Stimulated activated CD4-positive, alpha-beta T cell treated with anti-CD3 and anti-CD28 coated beads, Interleukin-15, amount 100 ng/mL, for 1 hour (primary cell): ENCODE data around the gene IP6K1.
A peak's percentile ranks its signal among the peaks of the same experiment; 100 is the strongest.

Source experiments
- DNase-seq, 2 donors: peaks; one replicate each; pipeline ENCODE4 v3.0.0-alpha.2; 2020; ENCODE audit warnings: low read depth in 1 of 2, low spot score in 1 of 2

IP6K1 gene

DNA sequence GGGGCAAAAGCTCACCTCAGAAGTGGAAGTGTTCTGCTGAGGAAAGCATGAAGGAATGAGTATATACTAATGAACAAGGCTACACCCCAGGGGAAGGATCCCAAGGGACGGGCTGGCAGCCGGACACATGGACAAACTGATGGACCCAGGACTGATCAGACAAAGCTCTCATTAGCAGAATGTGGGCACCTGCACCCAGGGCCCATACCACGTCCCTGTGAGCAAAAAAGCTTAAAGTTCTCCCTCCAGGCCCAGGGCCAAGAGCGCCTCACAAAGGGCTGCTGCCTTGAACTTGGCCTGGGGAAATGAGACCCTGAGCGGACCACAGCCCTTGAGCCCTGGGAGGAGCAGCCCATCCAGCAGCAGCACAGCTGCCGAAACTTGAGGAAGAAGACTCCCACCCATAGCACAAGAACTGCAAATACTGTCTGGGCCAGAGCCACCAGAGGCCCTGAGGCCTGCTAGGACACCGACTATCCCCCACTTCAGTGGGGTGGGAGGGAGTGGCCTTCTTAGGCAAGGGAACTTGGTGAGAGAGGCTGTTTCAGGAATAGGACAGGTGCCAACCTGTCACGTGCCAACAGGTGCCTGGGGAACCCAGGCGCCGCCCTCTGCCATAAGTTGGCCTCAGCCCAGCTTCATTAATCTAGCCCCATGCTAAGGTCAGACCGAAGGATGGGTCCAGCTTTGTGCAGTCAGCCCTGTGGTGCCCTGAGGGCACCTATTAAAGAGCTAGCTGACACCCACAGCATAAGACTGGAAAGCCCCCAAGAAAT is 60.2 kb downstream of the IP6K1 start:
- DNase-seq: no peak

DNA sequence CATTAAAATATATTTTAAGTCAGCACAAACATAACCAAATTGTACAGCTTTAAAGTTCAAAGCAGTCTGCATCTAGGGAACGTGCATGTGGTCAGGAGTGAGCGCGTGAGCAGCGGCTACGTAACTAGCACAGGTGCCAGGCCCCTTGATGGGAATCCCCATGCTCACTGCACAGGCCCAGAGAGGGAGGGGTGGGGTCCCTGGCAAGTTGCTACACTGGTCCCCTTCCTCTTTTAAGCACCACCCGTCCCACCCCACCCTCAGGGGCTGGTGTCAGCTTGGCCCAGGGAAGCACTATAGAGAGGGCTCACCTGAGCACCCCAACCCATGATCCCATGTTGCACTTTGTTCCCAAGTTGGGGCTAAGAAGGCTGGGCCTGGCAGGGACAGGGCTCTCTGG is 61.8 kb downstream of the IP6K1 start:
- no peak for DNase-seq

- DNase-seq: peak; percentile 79 to 88
Measured at GRCh38 chr3:49723628-49724551, 62.5 kb downstream of the IP6K1 start, which contains the start of gene GMPPB. Gene GMPPB, minus strand, starts transcription at chr3:49723951. Its CDS starts 225 bp downstream, at chr3:49723726.

DNA sequence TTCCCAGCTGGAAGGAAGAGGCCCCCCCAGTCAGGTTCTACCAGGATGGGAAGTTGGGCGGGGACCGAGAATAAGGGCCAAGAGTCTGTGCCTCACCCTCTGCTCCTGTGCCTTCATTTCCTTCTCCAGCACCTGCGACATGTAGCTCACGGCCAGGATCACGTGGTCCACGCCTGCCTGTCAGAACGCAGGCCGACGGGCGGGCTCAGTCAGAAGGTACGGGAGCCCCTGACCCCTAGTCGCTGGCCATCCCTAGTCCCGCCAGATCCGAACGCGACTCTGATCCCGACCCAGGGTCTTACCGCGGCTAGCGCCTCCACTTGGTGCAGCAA is 63.1 kb downstream of the IP6K1 start:
- DNase-seq: peak; percentile 26 to 34

GRCh38 chr3:49722896-49723295 is 63.4 kb downstream of the IP6K1 start:
- DNase-seq: no peak

DNA sequence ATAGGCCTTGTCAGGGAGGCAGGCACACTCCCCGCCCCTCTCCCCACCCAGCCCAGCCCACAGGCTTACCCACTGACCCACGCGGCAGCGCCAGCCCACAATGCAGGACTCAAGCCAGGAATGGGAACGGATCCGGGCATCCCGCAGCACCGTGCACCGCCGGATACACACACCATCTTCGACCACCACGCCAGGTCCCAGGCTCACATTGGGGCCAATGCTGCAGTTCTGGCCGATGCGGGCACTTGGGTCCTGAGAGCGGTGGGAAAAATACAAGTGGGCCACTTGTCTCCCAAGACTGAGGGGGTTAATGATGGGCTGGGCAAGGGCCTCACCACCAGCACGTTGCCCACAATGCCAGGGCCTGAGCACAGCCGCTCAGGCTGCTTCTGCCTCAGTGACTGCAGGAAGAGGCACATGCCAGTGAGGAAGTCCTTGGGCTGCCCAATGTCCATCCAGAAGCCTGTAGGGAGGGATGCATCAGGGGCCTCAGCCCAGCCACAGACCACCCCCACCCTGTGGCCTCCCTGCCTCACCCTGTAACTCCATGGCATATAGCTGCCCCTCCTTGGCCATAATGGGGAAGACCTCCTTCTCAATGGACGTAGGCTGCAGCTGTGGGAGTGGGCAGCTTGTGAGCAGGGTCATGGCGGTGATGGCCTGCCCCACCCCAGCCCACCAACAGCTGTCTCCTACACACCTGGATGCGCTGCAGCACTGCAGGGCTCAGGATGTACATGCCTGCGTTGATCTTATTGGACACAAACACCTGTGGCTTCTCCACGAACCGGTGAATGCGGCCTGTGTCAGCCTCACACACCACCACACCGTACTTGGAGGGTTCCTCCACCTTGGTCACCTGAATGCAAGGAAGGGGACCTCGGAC is 64.2 kb downstream of the IP6K1 start:
- DNase-seq: no peak

DNA sequence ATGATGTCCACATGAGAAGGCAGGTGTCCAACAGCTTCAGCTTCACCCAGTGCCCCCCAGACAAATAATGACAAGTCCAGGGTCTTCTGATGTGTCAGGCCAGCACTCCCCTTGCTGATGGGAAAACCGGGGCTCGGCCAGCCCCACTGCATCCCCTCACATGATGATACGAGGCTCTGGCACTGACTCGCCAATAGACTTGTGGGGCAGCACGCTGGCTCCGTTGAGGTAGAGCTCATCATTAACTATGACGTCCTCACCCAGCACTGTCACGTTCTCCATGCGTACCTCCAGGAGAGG is 64.8 kb downstream of the IP6K1 start:
- DNase-seq: no peak

DNA sequence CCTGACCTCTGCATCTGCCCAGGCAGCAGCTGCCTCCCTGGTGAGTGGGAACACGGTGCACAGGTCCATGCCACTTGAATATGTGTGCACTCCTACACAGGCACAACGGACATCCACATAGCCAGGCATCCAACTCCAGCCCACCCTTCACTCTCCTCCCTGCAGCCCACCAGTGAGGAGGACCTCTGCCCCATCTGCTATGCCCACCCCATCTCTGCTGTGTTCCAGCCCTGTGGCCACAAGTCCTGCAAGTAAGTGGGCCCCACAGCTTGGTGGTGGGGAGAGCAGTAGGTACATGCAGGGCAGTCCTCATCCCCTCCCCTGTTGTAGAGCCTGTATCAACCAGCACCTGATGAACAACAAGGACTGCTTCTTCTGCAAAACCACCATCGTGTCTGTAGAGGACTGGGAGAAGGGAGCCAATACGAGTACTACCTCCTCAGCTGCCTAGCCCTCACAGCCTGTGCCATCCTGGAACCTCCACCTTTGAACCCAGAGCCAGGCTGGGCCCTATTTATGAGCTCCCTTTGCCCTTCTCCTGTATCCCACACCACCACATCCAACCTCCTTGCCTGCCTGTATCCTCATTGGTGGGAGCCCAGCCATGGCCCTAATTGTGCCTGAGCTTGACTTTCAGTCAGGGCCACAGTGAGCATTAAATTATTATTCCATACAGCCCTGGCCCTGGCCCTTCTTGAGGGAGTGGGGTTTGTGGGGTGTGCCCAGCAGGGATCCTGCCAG is 65.3 kb downstream of the IP6K1 start:
- DNase-seq: no peak

- peak; percentile 72 to 82 for DNase-seq
Measured at GRCh38 chr3:49719214-49719884, 67.0 kb downstream of the IP6K1 start, which contains the start of gene AMIGO3. Gene AMIGO3, minus strand, starts transcription at chr3:49719684. Its CDS starts 219 bp downstream, at chr3:49719465.

DNA sequence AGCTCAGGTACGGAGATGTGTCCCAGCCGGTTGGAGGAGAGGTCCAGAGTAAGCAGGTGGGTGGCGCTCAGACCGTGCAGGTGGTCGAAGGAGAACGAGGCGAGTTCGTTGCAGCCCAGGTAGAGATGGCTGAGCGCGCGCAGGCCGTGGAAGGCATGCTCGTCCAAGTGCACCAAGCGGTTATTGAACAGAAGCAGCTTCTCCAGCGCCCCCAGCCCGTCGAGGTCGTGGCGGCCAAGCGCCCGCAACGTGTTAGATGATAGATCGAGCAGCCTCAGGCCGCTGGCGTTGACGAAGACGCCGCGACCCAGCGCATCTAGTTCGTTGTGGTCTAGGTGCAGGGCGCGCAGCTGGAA is 67.5 kb downstream of the IP6K1 start:
- DNase-seq: no peak

DNA sequence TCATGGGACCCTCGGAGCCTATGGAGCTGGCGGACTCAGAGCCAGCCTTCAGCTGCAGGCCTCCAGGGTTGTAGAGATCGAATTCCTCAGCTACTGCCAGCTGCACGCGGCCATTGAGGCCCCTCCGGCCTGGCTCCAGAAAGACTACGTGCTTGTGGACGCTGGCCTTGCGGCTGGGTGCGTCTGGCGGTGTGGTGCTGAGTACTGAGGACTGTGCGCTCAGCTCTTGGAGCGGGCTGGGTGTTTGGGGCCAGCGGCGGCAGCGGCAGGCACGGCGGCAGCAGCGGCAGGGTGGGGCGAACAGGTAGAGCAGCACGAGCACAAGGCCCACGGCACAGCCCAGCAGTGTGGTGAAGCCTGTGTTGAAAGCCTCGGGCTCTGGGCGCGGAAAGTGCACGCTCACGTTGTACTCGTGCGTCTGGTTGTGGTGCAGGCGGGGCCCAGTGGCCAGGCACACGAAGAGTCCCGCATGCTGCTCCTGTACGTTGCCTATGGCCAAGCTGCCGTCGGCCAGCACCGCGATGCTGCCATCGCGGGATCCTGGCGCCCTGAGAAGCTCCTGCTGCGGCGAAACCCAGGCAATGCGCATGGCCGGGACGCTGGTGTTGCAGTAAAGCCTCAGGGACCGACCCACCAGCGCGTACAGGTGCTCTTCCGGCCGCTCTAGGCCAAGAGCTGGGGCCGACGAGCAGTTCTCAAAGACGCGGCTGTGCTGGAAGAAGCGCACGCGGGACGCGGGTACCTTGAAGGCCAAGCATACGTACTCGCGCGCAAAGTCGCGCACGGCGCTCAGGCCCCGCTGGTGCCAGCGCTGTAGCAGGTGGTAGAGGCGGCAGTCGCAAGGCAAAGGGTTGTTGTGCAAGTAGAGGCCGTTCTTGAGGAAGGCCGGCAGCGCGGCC is 68.1 kb downstream of the IP6K1 start:
- DNase-seq: no peak

DNA sequence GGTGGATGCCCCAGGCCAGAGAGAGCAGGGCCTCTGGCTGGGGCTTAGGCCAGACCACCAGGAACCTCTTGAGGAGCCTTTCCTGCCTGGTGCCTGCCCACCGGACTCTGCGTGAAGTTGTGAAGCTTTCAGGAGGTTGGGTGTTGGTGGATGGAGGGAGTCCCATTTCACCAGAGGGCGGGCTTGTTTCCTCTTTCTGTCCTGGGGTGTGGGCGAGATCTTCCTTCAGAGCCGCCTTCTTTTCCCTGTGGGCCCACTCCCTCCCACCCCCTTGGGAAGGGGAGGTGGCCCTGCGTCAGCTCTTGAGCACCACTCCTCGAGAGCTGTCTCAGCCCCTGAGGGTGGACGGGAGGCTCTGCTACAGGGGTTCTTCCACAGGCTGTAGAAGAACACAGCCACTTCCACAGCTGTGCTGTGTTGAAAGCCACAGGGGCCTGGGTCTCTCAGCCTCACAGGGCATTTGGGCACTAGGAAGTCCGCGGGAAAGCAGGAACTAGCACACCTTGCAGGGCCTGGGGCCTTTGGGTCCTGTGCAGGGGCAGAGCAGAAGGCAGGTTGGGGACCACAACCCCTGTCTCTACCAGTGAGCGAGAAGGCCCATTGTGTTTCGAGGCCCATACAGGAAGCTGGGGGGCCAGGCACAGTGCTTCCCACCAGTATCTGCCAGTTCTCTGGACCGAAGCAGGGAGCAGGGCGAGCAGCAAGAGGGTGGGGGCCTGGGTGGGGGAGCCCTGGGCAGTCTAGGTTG is 69.0 kb downstream of the IP6K1 start:
- no peak for DNase-seq

- no peak for DNase-seq
Measured at GRCh38 chr3:49716691-49717210, 69.6 kb downstream of the IP6K1 start.

GRCh38 chr3:49716169-49716568 is 70.2 kb downstream of the IP6K1 start:
- no peak for DNase-seq

DNA sequence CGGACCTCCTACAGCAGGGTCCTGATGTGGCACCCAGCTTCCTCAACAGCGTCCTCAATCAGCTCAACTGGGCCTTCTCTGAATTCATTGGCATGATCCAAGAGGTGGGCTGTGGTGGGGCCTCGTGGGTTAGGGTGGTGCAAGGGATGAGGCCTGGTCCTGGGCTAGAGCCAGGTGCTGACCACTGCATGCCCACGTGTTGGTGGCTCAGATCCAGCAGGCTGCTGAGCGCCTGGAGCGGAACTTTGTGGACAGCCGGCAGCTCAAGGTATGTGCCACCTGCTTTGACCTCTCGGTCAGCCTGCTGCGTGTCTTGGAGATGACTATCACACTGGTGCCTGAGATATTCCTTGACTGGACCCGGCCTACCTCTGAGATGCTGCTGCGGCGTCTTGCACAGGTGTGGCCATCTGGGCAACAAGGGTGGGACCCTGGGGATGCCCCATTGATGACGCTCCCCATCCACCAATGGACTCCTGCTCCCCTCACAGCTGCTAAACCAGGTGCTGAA is 70.7 kb downstream of the IP6K1 start:
- no peak for DNase-seq

GRCh38 chr3:49714728-49715550 is 71.4 kb downstream of the IP6K1 start:
- no peak for DNase-seq
